HAP-1 (cell line): ENCODE data around the gene GNGT2.

Source experiments
- DNase-seq, 2 experiments: peaks; one replicate each; pipeline ENCODE4 v3.0.0-alpha.2; 2016 to 2020; ENCODE audit warnings: low spot score in 2 of 2
- H3K27me3 ChIP-seq: fragments of 250-450 bp; sonication (Bioruptor Pico); 2 replicates; pipeline ENCODE4 v1.5.1; 2020; ENCODE audit warnings: low read depth, mild to moderate bottlenecking, moderate library complexity
- H3K36me3 ChIP-seq: fragments of 250-450 bp; sonication (Bioruptor Pico); replicated peaks from 2 replicates; pipeline ENCODE4 v1.5.1; 2020; ENCODE audit warnings: mild to moderate bottlenecking
- H3K4me1 ChIP-seq: fragments of 250-450 bp; sonication (Bioruptor Pico); 2 replicates; pipeline ENCODE4 v1.5.1; 2020; ENCODE audit warnings: mild to moderate bottlenecking
- H3K4me3 ChIP-seq: fragments of 250-450 bp; sonication (Bioruptor Pico); 2 replicates; pipeline ENCODE4 v1.5.1; 2020; ENCODE audit warnings: mild to moderate bottlenecking, moderate library complexity
- H3K9me3 ChIP-seq: fragments of 250-450 bp; sonication (Bioruptor Pico); 2 replicates; pipeline ENCODE4 v1.5.1; 2020; ENCODE audit warnings: mild to moderate bottlenecking, moderate library complexity
- in situ Hi-C: fragments of 300-500 bp; cut with MboI; formaldehyde crosslinking; loops from 3 replicates; pipeline ENCODE4 v1.14.3; 2020; ENCODE audit warnings: low sequenced_read_pairs, inconsistent platforms, mixed read lengths

The GNGT2 gene

DNA sequence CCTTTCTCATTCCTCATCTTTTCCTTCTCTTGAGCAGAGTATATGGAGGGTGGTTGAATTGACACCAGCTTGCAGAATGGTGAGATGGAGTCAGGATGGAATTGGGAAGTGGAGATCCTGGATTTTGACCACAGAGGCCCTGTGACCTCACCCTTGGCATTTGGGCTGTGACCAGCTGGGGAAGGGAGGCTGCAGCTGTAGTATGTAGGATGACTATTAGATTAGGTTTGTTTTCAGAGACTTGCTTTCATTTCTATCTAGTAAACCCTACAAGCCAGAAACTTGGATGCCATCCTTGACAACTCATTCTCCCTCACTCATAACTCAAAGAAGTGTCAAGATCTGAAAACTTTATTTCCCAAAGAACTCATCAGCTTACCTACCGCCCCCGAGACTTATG lies 5.9 kb downstream of the GNGT2 start:
- in situ Hi-C loops = no loop called here
- Histone ChIP-seq H3K27me3 (peaks cover 9% of the 10 kb centered on the region; the same call in 1 of the 2 replicates), H3K9me3 (no peaks in the 10 kb centered on the region), H3K4me1 (no peaks in the 10 kb centered on the region), H3K36me3 (no peaks in the 10 kb centered on the region), H3K4me3 (no peak overlapping the region)
- no peak for DNase-seq

DNA sequence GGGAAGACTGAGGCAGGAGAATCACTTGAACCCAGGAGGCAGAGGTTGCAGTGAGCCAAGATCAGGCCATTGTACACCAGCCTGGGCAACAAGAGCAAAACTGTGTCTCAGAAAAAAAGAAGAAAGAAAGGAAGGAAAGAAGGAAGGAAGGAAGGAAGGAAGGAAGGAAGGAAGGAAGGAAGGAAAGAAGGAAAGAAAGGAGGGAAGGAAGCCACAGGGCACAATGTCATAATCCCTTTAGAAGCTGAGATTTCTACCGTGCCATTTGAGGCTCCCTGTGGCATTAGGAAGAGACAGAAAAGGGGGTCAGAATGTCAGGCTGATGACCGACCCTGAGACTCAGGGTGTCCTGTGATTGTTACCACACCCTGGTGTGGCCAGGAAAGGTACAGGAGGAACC lies 6.6 kb downstream of the GNGT2 start:
- H3K36me3 ChIP-seq = no peaks in the 10 kb centered on the region
- H3K9me3 ChIP-seq = no peaks in the 10 kb centered on the region
- H3K27me3 ChIP-seq = peaks cover 7% of the 10 kb centered on the region; the same call in 1 of the 2 replicates
- no peaks in the 10 kb centered on the region for H3K4me1 ChIP-seq
- in situ Hi-C loops = no loop called here
- DNase-seq = no peak
- H3K4me3 ChIP-seq = no peak overlapping the region

- Histone ChIP-seq H3K4me3 (no peak overlapping the region), H3K27me3 (peaks cover 5% of the 10 kb centered on the region; the same call in 1 of the 2 replicates), H3K36me3 (no peaks in the 10 kb centered on the region), H3K4me1 (peaks cover 5% of the 10 kb centered on the region; the same call in 1 of the 2 replicates), H3K9me3 (no peaks in the 10 kb centered on the region)
- in situ Hi-C loops = no loop called here
- no peak for DNase-seq
Measured at GRCh38 chr17:49201481-49201927, 8.9 kb downstream of the GNGT2 start.

GRCh38 chr17:49200423-49201083 lies 9.8 kb downstream of the GNGT2 start:
- in situ Hi-C loops = no loop called here
- no peak for DNase-seq
- Histone ChIP-seq H3K4me3 (no peak overlapping the region), H3K27me3 (peaks cover 5% of the 10 kb centered on the region; the same call in 1 of the 2 replicates), H3K4me1 (peaks cover 8% of the 10 kb centered on the region; the same call in 1 of the 2 replicates), H3K36me3 (no peaks in the 10 kb centered on the region), H3K9me3 (no peaks in the 10 kb centered on the region)

- no peak for DNase-seq
- in situ Hi-C loops = loop anchor here (25.0 kb wide), 1 partner anchor 189 kb away; no protein-coding TSS in a partner anchor
- Histone ChIP-seq H3K9me3 (no peaks in the 10 kb centered on the region), H3K36me3 (no peaks in the 10 kb centered on the region), H3K27me3 (0 out of 2 replicates have a peak, but pooled peaks cover 3% of the 10 kb centered on the region), H3K4me3 (no peak overlapping the region), H3K4me1 (peaks cover 19% of the 10 kb centered on the region)
Measured at GRCh38 chr17:49198211-49198610, 12.2 kb downstream of the GNGT2 start.

DNA sequence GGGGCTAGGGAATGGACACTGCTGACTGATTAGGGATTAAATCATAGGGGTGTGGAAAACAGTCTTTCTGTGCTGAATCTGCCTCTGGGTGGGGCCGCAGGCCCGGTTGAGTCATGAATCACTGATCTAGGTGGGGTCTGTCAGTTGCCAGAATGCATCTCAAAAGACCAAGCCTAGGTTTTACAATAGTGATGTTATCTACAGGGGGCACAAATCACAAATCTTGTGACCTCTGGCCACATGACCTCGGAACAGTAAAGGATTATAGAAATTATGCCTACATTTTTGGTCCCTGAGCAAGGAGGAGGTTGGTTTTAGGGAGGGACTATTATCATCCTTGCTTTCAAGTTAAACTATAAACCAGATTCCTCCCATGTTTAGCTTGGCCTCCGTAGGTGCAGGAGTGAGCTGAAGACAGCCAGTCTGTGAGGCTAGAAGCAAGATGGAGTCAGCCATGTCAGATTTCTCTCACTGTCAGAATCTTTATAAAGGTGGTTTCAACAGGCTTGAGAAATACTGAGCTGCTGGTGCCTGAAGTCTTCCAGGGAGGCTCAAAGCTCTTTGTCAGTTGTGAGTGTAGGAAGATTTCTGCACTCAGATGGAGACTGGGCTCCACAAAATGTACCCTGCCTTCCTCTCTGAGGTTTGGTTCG lies 12.9 kb downstream of the GNGT2 start:
- Histone ChIP-seq H3K36me3 (no peaks in the 10 kb centered on the region), H3K4me1 (peaks cover 19% of the 10 kb centered on the region), H3K27me3 (0 out of 2 replicates have a peak, but pooled peaks cover 2% of the 10 kb centered on the region), H3K4me3 (no peak overlapping the region), H3K9me3 (no peaks in the 10 kb centered on the region)
- in situ Hi-C loops = loop anchor here (25.0 kb wide), 1 partner anchor 190 kb away; no protein-coding TSS in a partner anchor
- peak in 1 of 2 experiments; percentile 24 for DNase-seq

DNA sequence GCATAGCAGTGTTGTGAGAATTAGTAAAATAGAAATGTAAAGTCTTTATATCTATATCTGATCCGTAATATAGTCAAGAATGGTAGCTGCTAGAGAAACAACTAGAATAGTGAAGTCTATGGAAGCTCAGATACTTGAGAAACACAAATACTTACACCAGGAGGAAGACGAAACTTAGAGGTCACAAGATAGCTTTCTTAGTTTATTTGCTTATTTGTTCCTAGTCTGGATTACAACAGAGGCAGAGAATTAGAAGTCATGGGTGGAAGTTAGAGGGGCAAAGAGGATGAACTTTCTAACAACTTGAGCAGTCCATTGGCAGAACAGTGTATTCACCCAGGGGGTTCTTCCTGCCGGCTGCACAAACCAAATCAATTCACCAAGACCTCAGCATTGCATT lies 13.9 kb downstream of the GNGT2 start:
- H3K4me3 ChIP-seq = no peak overlapping the region
- no peaks in the 10 kb centered on the region for H3K9me3 ChIP-seq
- no peak for DNase-seq
- no peaks in the 10 kb centered on the region for H3K36me3 ChIP-seq
- H3K27me3 ChIP-seq = no peaks in the 10 kb centered on the region
- in situ Hi-C loops = loop anchor here (25.0 kb wide), 1 partner anchor 191 kb away; no protein-coding TSS in a partner anchor
- H3K4me1 ChIP-seq = peaks cover 21% of the 10 kb centered on the region

DNA sequence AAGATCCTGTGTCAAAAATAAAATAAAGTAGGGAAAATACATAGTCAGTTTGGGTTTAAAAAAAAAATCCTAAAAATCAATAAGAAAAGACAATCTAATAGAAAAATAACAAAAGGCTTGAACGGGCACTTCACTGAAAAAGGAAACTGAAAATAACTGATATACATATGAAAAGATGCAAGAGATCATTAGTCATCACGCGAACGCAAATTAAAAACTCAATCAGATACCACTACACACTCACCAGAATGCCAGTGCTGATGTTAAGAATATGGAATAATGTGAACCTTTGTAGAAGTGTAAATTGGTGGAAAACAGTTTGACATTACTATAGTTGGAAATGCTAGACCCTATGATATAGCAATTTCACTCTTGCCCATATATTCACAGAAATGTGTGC lies 14.6 kb downstream of the GNGT2 start:
- Histone ChIP-seq H3K27me3 (no peaks in the 10 kb centered on the region), H3K4me3 (no peak overlapping the region), H3K9me3 (no peaks in the 10 kb centered on the region), H3K36me3 (no peaks in the 10 kb centered on the region), H3K4me1 (peaks cover 24% of the 10 kb centered on the region)
- in situ Hi-C loops = loop anchor here (25.0 kb wide), 1 partner anchor 192 kb away; no protein-coding TSS in a partner anchor
- DNase-seq = peak in 1 of 2 experiments; percentile 28

GRCh38 chr17:49194297-49194607 lies 16.1 kb downstream of the GNGT2 start:
- Histone ChIP-seq H3K27me3 (no peaks in the 10 kb centered on the region), H3K4me1 (peaks cover 24% of the 10 kb centered on the region), H3K9me3 (no peaks in the 10 kb centered on the region), H3K4me3 (no peak overlapping the region), H3K36me3 (no peaks in the 10 kb centered on the region)
- DNase-seq = no peak
- in situ Hi-C loops = loop anchor here (25.0 kb wide), 1 partner anchor 193 kb away; no protein-coding TSS in a partner anchor

- DNase-seq = peak; percentile 46 to 80
- H3K9me3 ChIP-seq = no peaks in the 10 kb centered on the region
- H3K27me3 ChIP-seq = no peaks in the 10 kb centered on the region
- in situ Hi-C loops = loop anchor here (25.0 kb wide), 1 partner anchor 194 kb away; no protein-coding TSS in a partner anchor
- peak overlapping the region; percentile 71 for H3K4me3 ChIP-seq
- peaks cover 24% of the 10 kb centered on the region for H3K4me1 ChIP-seq
- H3K36me3 ChIP-seq = no peaks in the 10 kb centered on the region
Measured at GRCh38 chr17:49193513-49194296, 16.7 kb downstream of the GNGT2 start.

- in situ Hi-C loops = loop anchor here (25.0 kb wide), 1 partner anchor 195 kb away; no protein-coding TSS in a partner anchor
- no peaks in the 10 kb centered on the region for H3K36me3 ChIP-seq
- H3K4me1 ChIP-seq = peaks cover 19% of the 10 kb centered on the region
- peak overlapping the region; percentile 71 for H3K4me3 ChIP-seq
- peak; percentile 75 to 87 for DNase-seq
- no peaks in the 10 kb centered on the region for H3K9me3 ChIP-seq
- no peaks in the 10 kb centered on the region for H3K27me3 ChIP-seq
Measured at GRCh38 chr17:49191917-49192741, 18.2 kb downstream of the GNGT2 start.

DNA sequence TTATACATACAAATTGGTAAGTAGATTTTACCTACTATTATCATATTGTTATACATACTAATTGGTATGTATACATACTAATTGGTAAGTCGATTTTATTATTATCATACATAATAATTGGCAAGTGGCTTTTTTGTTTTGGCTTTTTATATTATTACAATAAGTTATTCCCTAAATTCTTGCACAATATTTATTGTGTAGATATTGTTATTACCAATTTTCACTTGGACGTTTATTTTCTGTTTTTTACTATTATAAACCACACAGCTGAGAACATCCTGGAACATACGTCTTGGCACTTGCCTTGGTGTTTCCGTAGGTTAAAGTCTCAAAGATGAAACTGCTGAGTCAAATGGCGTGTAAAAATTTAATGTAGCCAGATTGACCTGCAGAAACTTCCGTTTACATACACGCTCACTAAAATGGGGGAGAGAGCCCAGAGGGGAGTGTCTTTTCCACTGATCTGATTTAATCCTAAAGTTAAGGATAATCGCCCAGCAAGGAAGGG lies 18.9 kb downstream of the GNGT2 start:
- in situ Hi-C loops = loop anchor here (25.0 kb wide), 1 partner anchor 196 kb away; no protein-coding TSS in a partner anchor
- DNase-seq = no peak

More for the DNA sequence above, 18.9 kb downstream of the GNGT2 start:
- Histone ChIP-seq H3K4me1 (peaks cover 19% of the 10 kb centered on the region), H3K9me3 (no peaks in the 10 kb centered on the region), H3K4me3 (peak overlapping the region; percentile 71), H3K36me3 (no peaks in the 10 kb centered on the region), H3K27me3 (no peaks in the 10 kb centered on the region)
